Suprapubic skin (tissue), 4 donors: Measurements from ENCODE around the gene PHF23. TPM values are rescaled to one million over a fixed set of nuclear protein-coding genes. Genes with fewer than 3 reads are reported as not detected.

Experiments
- DNase-seq, 2 donors: peaks; one replicate each; pipeline ENCODE4 v3.0.0-alpha.2; 2019; ENCODE audit warnings: low spot score in 2 of 2
- H3K27ac ChIP-seq: fragments of 200-600 bp; sonication (generic); one replicate; pipeline ENCODE4 v1.5.1; 2019
- H3K27me3 ChIP-seq: fragments of 200-600 bp; sonication (generic); one replicate; pipeline ENCODE4 v1.5.1; 2019
- H3K36me3 ChIP-seq: fragments of 200-600 bp; sonication (generic); one replicate; pipeline ENCODE4 v1.5.1; 2019
- H3K4me1 ChIP-seq: fragments of 200-600 bp; sonication (generic); one replicate; pipeline ENCODE4 v1.5.1; 2019
- H3K4me3 ChIP-seq: fragments of 200-600 bp; sonication (generic); one replicate; pipeline ENCODE4 v1.5.1; 2019; ENCODE audit warnings: mild to moderate bottlenecking
- H3K9me3 ChIP-seq: fragments of 200-600 bp; sonication (generic); one replicate; pipeline ENCODE4 v1.5.1; 2019
- EP300 ChIP-seq: sonication (generic); formaldehyde crosslinking; IDR thresholded peaks from one replicate; pipeline ENCODE4 v1.6.1; 2017; ENCODE audit warnings: antibody characterized with exemption
- POLR2A ChIP-seq, 2 donors: fragments of 450-650 bp; IDR thresholded peaks; one replicate each; pipeline ENCODE4 v1.6.1; 2017; ENCODE audit warnings: antibody characterized with exemption in 2 of 2, mild to moderate bottlenecking in 2 of 2, moderate library complexity in 2 of 2
- POLR2AphosphoS5 ChIP-seq, 3 donors: sonication (generic); formaldehyde crosslinking; IDR thresholded peaks; one replicate each; pipeline ENCODE4 v1.6.1; 2017; ENCODE audit warnings: antibody characterized with exemption in 3 of 3
- WGBS: methylation state at CpG from one replicate; pipeline ENCODE4 v1.1.5; 2018; 5-methylcytosine and 5-hydroxymethylcytosine counted together
- total RNA-seq, 4 donors: library from RNA; depleted of rRNA; stranded (reverse); fragments of >200 nt; gene quantifications; one replicate each; pipeline ENCODE4 v1.1.0, GENCODE V29; 2016
- TF ChIP-seq, protein P1 (sequence below), 2 donors: fragments of 200-600 bp in 1 of 2; fragments of 450-650 bp in 1 of 2; sonication (generic) in 1 of 2; IDR thresholded peaks; one replicate each; pipeline ENCODE4 v1.5.1; 2016 to 2019; ENCODE audit warnings: antibody characterized with exemption in 2 of 2, mild to moderate bottlenecking in 1 of 2, moderate library complexity in 1 of 2

The PHF23 gene
- total RNA-seq, 4 donors from 2014 or later, result 19.0 to 35.0 (median 29.1) TPM

DNA sequence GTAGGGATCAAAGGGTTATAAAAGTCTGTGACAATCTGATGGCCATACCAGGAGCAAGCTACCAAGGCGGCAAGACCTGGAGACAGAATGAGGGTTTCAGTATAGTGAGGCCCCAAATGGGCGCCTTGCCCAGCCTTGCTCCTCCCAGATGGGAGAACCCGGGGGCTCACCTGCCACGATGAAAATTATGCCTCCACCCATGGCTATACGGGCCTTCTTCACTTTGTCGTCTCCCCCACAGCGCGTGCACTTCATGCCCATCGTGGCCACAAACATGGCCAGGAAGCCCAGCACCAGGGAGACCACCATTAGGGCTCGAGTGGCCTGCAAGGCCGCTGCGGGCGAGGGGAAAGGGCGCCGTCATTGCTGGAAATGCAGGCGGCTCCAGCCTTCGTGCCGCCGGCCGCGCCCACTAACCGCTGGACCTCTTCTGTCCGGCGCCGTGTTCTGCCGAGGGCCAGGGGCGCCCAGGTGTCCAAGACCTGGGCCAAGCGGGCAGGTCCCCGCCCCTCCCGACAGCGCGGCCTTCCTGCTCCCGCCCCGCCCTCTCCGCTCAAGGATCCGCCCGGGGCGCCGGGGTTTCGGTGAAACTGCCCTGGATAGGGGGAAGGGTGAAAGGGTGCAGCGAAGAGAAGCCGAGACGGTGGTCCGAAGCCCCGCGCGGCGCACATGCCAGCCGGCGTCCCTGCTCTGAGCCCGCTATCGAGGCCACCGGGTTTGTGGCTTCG is 21.6 kb upstream of the PHF23 start:
- H3K9me3 ChIP-seq, result no peaks in the 10 kb centered on the region
- peak overlapping the region; percentile 52 for H3K4me3 ChIP-seq
- H3K36me3 ChIP-seq, result peaks cover 35% of the 10 kb centered on the region
- H3K4me1 ChIP-seq, result peaks cover 47% of the 10 kb centered on the region
- peak overlapping the region; percentile 59 for H3K27ac ChIP-seq
- no peak for DNase-seq
- no peak for TF ChIP-seq EP300
- TF ChIP-seq, protein P1, sequence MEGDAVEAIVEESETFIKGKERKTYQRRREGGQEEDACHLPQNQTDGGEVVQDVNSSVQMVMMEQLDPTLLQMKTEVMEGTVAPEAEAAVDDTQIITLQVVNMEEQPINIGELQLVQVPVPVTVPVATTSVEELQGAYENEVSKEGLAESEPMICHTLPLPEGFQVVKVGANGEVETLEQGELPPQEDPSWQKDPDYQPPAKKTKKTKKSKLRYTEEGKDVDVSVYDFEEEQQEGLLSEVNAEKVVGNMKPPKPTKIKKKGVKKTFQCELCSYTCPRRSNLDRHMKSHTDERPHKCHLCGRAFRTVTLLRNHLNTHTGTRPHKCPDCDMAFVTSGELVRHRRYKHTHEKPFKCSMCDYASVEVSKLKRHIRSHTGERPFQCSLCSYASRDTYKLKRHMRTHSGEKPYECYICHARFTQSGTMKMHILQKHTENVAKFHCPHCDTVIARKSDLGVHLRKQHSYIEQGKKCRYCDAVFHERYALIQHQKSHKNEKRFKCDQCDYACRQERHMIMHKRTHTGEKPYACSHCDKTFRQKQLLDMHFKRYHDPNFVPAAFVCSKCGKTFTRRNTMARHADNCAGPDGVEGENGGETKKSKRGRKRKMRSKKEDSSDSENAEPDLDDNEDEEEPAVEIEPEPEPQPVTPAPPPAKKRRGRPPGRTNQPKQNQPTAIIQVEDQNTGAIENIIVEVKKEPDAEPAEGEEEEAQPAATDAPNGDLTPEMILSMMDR (IDR thresholded peaks at IDR 0.05), result no peak
- TF ChIP-seq POLR2AphosphoS5 (IDR thresholded peaks at IDR 0.05), result no peak
- no peak for TF ChIP-seq POLR2A (IDR thresholded peaks at IDR 0.05)
- peaks cover 35% of the 10 kb centered on the region for H3K27me3 ChIP-seq
- 9% methylated on average over 20 of the region's 54 CpGs for WGBS

DNA sequence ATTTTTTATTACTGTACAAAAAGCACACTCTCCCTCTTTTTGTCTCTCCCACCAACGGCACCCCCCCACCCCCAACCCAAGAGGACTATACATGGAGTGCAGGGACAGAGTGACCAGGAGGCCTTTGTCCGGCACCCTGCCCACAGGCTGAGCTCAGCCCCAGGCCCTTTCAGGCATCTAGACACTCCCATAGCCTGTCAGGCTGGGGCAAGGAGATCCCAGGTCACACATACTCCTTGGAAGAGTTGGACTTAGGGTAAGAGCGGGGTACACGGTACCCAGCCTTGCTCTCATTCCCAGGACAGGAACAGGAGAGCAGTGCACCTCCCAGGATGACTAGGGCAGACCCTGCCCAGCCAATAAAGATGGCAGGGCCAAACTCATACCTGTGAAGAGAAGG is 20.9 kb upstream of the PHF23 start:
- H3K36me3 ChIP-seq, result peaks cover 41% of the 10 kb centered on the region
- WGBS, result 50% methylated on average over 1 of the region's 4 CpGs

DNA sequence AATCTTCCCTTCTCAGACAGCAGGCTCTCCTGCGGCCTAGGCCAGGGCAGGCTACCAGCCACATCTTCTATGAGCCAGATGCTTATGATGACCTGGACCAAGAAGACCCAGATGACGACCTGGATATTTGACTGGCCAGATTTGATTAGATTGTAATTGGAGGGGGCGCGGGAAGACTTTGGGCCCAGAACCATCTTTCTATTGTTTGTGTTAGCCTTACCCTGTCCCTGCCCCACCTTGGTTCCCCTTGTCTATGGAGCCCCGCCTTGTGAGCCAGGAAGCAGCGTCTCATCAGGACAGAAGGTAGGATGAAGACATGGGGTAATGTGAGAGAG is 20.3 kb upstream of the PHF23 start:
- TF ChIP-seq, protein P1 (IDR thresholded peaks at IDR 0.05), result no peak
- no peak for TF ChIP-seq POLR2AphosphoS5 (IDR thresholded peaks at IDR 0.05)
- peaks cover 47% of the 10 kb centered on the region for H3K36me3 ChIP-seq
- H3K27me3 ChIP-seq, result peaks cover 35% of the 10 kb centered on the region
- no peak overlapping the region for H3K4me3 ChIP-seq
- no peaks in the 10 kb centered on the region for H3K9me3 ChIP-seq
- DNase-seq, result no peak
- peaks cover 47% of the 10 kb centered on the region for H3K4me1 ChIP-seq
- 92% methylated on average over 6 of the region's 6 CpGs for WGBS
- no peak overlapping the region for H3K27ac ChIP-seq

More for the DNA sequence above, 20.9 kb upstream of the PHF23 start:
- TF ChIP-seq EP300 (no peak), POLR2AphosphoS5 (IDR thresholded peaks at IDR 0.05) (no peak), POLR2A (IDR thresholded peaks at IDR 0.05) (no peak)
- TF ChIP-seq, protein P1 (IDR thresholded peaks at IDR 0.05), result no peak
- Histone ChIP-seq H3K27me3 (peaks cover 35% of the 10 kb centered on the region), H3K9me3 (no peaks in the 10 kb centered on the region), H3K4me3 (peak overlapping the region; percentile 52), H3K4me1 (peaks cover 47% of the 10 kb centered on the region), H3K27ac (no peak overlapping the region)
- no peak for DNase-seq

DNA sequence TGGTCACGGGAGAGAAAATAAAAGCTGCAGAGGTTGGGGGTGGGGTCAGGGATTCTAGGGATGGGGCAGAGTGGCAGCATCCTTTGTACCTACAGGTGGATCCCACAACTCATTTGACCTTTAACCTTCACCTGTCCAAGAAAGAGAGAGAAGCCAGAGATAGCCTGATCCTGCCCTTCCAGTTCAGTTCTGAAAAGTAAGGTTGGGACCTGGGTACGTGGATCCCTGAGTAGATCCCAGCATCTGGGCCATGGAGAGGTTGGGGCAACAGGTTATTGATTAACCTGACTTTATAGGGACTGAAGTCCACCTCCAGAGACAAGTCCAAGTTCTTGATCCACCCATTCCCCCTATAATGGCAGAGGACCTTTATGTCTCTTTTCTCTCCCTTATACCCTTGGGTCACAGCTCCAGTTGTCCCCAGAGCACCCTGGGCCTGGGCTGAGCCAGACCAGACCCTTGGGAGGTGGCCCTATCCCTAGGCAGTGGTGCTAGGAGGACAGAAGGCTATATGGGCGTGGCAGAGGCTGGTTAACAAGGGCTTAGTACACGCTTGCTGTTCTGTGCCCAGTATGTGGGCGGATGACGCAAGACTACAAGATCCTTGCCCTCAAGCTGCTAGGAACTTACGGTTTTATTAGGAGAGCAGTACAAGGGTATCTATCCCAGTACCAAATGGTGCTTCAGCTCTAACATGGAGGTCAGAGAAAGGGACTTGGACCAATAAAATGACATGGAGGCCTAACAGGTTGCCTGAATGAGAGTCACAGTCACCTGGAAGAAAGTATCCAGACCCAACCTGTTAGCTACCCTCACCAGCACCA is 19.7 kb upstream of the PHF23 start:
- peaks cover 35% of the 10 kb centered on the region for H3K27me3 ChIP-seq
- H3K9me3 ChIP-seq, result no peaks in the 10 kb centered on the region
- WGBS, result 64% methylated on average over 7 of the region's 7 CpGs
- H3K27ac ChIP-seq, result no peak overlapping the region
- TF ChIP-seq, protein P1 (IDR thresholded peaks at IDR 0.05), result no peak
- TF ChIP-seq POLR2A (IDR thresholded peaks at IDR 0.05) (no peak), EP300 (no peak), POLR2AphosphoS5 (IDR thresholded peaks at IDR 0.05) (no peak)
- no peak for DNase-seq
- H3K36me3 ChIP-seq, result peaks cover 53% of the 10 kb centered on the region
- peaks cover 47% of the 10 kb centered on the region for H3K4me1 ChIP-seq
- no peak overlapping the region for H3K4me3 ChIP-seq

DNA sequence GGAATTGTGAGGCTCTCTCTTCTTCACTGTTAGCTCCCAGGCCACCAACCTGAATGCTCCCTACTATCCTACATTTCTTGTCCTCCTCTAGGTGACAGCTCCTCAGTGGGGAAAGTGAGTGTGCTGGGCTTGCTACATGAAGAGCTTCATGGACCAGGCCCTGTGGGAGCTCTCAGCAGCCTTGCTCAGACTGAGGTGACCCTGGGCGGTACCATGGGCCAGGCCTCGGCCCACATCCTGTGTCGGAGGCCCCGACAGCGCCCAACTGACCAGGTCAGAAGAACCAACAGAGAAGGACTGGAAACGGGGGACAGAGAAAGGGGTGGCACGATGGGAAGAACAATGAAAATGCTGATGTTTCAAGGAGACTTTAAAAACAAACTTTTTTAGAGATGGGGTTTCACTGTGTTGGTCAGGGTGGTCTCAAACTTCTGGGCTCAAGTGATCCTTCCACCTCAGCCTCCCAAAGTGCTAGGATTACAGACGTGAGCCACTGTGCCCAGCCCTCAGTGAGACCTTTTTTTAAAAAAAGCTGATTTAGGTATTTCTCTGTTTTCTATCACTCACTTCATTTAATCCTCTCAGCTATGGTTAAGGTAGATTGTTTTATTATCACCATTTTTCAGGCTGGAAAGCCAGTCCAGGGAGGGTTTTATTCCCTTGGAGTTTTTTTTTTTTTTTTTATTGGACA is 17.7 kb upstream of the PHF23 start:
- 91% methylated on average over 8 of the region's 8 CpGs for WGBS
- H3K4me3 ChIP-seq, result no peak overlapping the region
- peaks cover 15% of the 10 kb centered on the region for H3K27me3 ChIP-seq
- H3K27ac ChIP-seq, result no peak overlapping the region
- TF ChIP-seq POLR2AphosphoS5 (IDR thresholded peaks at IDR 0.05) (no peak), POLR2A (IDR thresholded peaks at IDR 0.05) (no peak), EP300 (no peak)
- TF ChIP-seq, protein P1 (IDR thresholded peaks at IDR 0.05), result no peak
- H3K4me1 ChIP-seq, result peaks cover 39% of the 10 kb centered on the region
- H3K36me3 ChIP-seq, result peaks cover 53% of the 10 kb centered on the region
- H3K9me3 ChIP-seq, result no peaks in the 10 kb centered on the region
- no peak for DNase-seq
